Ishikawa (cell line): Measurements from ENCODE around the gene HCN4.

Experiments
- CEBPB ChIP-seq: IDR thresholded peaks from 2 replicates; pipeline ENCODE4 v1.6.1; 2012
- CREB1 ChIP-seq: IDR thresholded peaks from 2 replicates; pipeline ENCODE4 v1.6.1; 2012; ENCODE audit warnings: low read depth
- EGR1 ChIP-seq: IDR thresholded peaks from 2 replicates; pipeline ENCODE4 v1.6.1; 2012
- EP300 ChIP-seq: IDR thresholded peaks from 2 replicates; pipeline ENCODE4 v1.6.1; 2012; ENCODE audit warnings: borderline replicate concordance
- FOXM1 ChIP-seq: IDR thresholded peaks from 2 replicates; pipeline ENCODE4 v1.6.1; 2012; ENCODE audit warnings: low read depth, borderline replicate concordance
- NFIC ChIP-seq: IDR thresholded peaks from 2 replicates; pipeline ENCODE4 v1.6.1; 2012
- RAD21 ChIP-seq: IDR thresholded peaks from 2 replicates; pipeline ENCODE4 v1.6.1; 2012; ENCODE audit warnings: low read depth
- TAF1 ChIP-seq: IDR thresholded peaks from 2 replicates; pipeline ENCODE4 v1.6.1; 2012; ENCODE audit warnings: low read depth, mild to moderate bottlenecking
- TCF12 ChIP-seq: IDR thresholded peaks from 2 replicates; pipeline ENCODE4 v1.6.1; 2012; ENCODE audit warnings: low read depth
- TEAD4 ChIP-seq: IDR thresholded peaks from 2 replicates; pipeline ENCODE4 v1.6.1; 2012
- YY1 ChIP-seq: IDR thresholded peaks from 2 replicates; pipeline ENCODE4 v1.6.1; 2012; ENCODE audit warnings: low read depth
- ZBTB7A ChIP-seq: IDR thresholded peaks from 2 replicates; pipeline ENCODE4 v1.6.1; 2012; ENCODE audit warnings: low read depth
- TF ChIP-seq, protein P1 (sequence below): IDR thresholded peaks from 2 replicates; pipeline ENCODE4 v1.6.1; 2012
- TF ChIP-seq, protein P2 (sequence below): IDR thresholded peaks from 2 replicates; pipeline ENCODE4 v1.6.1; 2012; ENCODE audit warnings: low read depth, mild to moderate bottlenecking
- TF ChIP-seq, protein P3 (sequence below): IDR thresholded peaks from 2 replicates; pipeline ENCODE4 v1.6.1; 2012

The HCN4 gene

DNA sequence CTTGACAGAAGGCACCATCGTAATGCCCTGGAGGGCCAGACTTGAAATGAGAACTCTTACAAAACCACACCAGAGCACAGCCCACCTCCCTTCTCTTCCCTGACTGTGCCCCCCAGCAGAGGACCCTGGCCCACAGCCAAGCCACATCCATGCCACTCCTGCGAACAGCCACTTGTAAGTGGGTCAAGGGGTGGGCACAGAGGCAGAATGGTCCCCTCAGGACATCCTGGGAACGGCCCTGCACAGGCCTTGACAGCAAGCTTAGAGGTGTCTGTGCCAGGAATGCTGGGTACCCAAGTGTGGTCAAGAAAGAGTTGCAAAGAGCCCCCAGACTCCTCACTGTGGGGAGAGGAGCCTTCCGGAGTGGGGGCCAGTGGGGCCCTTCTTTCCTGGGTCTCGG lies 33.3 kb downstream of the HCN4 start:
- TF ChIP-seq ZBTB7A = no peak
- TF ChIP-seq, protein P1, sequence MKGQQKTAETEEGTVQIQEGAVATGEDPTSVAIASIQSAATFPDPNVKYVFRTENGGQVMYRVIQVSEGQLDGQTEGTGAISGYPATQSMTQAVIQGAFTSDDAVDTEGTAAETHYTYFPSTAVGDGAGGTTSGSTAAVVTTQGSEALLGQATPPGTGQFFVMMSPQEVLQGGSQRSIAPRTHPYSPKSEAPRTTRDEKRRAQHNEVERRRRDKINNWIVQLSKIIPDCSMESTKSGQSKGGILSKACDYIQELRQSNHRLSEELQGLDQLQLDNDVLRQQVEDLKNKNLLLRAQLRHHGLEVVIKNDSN = no peak
- no peak for TF ChIP-seq CEBPB
- TF ChIP-seq, protein P2, sequence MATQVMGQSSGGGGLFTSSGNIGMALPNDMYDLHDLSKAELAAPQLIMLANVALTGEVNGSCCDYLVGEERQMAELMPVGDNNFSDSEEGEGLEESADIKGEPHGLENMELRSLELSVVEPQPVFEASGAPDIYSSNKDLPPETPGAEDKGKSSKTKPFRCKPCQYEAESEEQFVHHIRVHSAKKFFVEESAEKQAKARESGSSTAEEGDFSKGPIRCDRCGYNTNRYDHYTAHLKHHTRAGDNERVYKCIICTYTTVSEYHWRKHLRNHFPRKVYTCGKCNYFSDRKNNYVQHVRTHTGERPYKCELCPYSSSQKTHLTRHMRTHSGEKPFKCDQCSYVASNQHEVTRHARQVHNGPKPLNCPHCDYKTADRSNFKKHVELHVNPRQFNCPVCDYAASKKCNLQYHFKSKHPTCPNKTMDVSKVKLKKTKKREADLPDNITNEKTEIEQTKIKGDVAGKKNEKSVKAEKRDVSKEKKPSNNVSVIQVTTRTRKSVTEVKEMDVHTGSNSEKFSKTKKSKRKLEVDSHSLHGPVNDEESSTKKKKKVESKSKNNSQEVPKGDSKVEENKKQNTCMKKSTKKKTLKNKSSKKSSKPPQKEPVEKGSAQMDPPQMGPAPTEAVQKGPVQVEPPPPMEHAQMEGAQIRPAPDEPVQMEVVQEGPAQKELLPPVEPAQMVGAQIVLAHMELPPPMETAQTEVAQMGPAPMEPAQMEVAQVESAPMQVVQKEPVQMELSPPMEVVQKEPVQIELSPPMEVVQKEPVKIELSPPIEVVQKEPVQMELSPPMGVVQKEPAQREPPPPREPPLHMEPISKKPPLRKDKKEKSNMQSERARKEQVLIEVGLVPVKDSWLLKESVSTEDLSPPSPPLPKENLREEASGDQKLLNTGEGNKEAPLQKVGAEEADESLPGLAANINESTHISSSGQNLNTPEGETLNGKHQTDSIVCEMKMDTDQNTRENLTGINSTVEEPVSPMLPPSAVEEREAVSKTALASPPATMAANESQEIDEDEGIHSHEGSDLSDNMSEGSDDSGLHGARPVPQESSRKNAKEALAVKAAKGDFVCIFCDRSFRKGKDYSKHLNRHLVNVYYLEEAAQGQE = no peak
- TF ChIP-seq EP300 = no peak
- TF ChIP-seq, protein P3, sequence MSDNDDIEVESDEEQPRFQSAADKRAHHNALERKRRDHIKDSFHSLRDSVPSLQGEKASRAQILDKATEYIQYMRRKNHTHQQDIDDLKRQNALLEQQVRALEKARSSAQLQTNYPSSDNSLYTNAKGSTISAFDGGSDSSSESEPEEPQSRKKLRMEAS = no peak
- TF ChIP-seq RAD21 = no peak
- no peak for TF ChIP-seq TEAD4
- TF ChIP-seq TCF12 = no peak
- TF ChIP-seq NFIC = no peak
- TF ChIP-seq YY1 = no peak

DNA sequence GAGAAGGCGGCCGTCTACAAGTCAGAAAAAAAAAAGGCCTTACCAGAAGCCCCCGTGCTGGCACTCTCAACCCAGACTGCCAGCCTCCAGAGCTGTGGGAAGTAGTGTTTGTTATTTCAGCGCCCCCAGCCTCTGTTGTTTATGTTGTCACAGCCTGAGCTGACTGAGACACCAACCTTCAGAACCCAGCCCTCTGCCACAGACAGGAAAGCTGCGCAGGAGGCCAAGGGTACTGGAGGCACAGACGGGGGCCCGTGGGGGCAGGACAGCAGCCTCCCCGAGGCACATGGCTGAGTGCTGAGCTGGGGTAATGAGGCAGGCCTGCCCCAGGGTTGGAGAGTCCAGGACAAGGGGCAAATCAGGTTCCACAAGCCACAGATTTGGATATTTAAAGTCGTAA lies 33.7 kb downstream of the HCN4 start:
- TF ChIP-seq CREB1 = no peak
- no peak for TF ChIP-seq TEAD4
- no peak for TF ChIP-seq ZBTB7A
- no peak for TF ChIP-seq EGR1
- no peak for TF ChIP-seq EP300
- TF ChIP-seq CEBPB = no peak
- TF ChIP-seq NFIC = no peak
- no peak for TF ChIP-seq FOXM1
- TF ChIP-seq, protein P1 = no peak

DNA sequence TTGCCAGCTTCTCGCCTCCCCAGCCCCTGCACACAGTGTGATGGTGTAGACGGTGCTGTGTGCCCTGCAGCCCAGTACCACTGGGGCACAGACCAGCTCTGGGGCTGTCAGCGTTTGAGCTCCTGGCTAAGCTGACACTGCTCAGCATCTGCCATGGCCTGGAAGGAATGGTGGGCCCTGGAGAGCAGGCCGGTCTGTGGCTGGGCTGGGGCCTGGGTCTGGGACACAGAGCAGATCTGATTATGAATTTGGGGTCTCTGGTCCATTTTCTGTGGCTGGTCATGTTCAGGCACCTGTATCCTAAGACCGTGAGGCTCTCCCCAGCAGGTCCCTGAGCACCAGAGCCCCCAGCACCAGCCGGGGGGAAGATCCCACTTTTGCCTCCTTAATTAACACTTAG lies 34.7 kb downstream of the HCN4 start:
- TF ChIP-seq, protein P2 = no peak
- TF ChIP-seq TAF1 = no peak
- TF ChIP-seq, protein P1 = no peak
- no peak for TF ChIP-seq FOXM1

DNA sequence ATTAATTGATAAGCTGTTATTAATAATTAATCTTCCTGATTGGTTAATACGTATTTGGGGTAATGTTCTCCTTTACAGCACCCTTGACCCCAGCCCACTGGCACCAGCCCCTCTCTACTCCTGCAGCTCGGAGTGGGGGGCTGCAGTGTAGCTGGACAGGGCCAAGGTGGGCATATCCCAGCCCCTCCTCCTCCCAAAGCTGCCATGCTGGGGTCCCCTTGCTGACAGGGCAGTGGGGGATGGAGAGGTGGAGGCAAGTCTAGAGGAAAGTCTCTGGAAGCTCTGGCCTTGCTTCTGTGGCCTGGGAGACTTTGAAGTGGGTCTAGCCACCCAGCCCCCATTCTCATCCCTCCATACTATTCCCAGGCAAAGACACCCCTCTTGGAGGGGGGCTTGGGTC lies 35.8 kb downstream of the HCN4 start:
- no peak for TF ChIP-seq TAF1

DNA sequence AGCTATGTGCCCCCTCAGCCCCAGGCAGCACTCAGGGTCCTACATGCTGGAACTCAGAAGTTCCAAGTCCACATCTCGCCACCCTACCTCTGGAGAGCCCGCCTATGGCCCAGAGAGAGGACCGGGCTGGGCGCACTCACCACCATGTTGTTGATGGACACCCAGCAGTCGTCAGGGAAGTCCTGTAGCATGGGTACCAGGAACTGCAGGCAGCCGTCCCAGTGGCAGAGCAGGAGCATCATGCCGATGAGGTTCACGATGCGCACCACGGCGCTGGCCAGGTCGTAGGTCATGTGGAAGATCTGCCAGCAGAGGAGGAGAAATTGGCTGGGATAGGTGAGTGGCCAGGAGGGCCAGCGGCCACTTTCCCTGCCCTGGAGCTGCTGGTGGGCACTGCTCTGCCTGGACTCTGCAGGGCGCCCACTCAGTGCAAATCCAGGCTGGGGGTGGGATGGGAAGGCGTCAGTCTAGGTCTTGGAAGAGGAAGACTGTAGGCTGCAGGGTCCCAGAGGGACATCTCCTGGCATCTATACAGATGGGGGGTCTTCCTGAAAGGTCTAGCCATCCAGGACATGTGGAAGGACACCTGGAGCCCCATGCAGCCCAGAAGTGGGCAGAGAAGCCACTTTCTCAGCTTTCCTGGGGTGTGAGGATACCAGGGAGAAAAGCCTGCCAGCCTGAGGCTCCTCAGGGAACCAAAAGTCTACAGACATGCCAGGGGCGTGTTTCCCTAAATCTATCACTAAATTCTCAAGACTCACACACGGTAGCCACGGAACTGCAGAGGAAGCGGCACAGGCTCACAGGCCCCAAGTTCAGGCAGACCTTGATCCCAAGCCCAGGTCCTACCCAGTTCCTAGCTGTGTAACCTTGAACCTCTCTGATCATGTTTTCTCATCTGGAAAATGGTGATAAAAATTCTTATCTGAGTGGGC lies 36.5 kb downstream of the HCN4 start:
- TF ChIP-seq TCF12 (no peak), RAD21 (no peak), NFIC (no peak), FOXM1 (no peak), CEBPB (no peak), YY1 (no peak), CREB1 (no peak), EP300 (no peak), TEAD4 (no peak), EGR1 (no peak), TAF1 (no peak)
- TF ChIP-seq, protein P1 = no peak
- TF ChIP-seq, protein P3 = no peak

DNA sequence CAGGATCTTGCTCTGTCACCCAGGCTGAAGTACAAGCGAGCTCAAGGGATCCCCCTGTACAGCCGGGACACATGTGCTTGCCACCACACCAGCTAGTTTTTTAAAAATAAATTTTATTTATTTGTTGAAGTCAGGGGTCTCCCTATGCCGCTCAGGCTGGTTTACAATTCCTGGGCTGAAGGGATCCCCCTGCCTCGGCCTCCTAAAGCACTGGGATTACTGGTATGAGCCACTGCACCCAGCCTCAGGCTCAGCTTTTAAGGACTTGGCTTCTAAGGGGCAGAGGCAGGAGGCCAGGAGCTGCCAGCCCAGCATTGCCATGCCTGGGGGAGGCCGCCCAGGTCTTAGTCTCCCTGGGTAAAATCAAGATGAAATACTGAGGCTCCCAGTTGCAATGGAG lies 37.3 kb downstream of the HCN4 start:
- TF ChIP-seq TEAD4 = no peak
- no peak for TF ChIP-seq YY1
- no peak for TF ChIP-seq ZBTB7A
- no peak for TF ChIP-seq CREB1
- TF ChIP-seq RAD21 = no peak
- no peak for TF ChIP-seq CEBPB
- no peak for TF ChIP-seq EGR1
- no peak for TF ChIP-seq TAF1
- no peak for TF ChIP-seq FOXM1
- no peak for TF ChIP-seq TCF12
- TF ChIP-seq NFIC = no peak
- TF ChIP-seq, protein P1 = no peak
- no peak for TF ChIP-seq EP300
- TF ChIP-seq, protein P3 = no peak
